ENCODE results near the gene TEAD4. TPM values are rescaled to one million over a fixed set of nuclear protein-coding genes. Genes with fewer than 3 reads are reported as not detected.
A peak's percentile ranks its signal among the peaks of the same experiment; 100 is the strongest.

The TEAD4 gene
- total RNA-seq, 1 donor from 2014 or later, result 2.4 TPM

DNA sequence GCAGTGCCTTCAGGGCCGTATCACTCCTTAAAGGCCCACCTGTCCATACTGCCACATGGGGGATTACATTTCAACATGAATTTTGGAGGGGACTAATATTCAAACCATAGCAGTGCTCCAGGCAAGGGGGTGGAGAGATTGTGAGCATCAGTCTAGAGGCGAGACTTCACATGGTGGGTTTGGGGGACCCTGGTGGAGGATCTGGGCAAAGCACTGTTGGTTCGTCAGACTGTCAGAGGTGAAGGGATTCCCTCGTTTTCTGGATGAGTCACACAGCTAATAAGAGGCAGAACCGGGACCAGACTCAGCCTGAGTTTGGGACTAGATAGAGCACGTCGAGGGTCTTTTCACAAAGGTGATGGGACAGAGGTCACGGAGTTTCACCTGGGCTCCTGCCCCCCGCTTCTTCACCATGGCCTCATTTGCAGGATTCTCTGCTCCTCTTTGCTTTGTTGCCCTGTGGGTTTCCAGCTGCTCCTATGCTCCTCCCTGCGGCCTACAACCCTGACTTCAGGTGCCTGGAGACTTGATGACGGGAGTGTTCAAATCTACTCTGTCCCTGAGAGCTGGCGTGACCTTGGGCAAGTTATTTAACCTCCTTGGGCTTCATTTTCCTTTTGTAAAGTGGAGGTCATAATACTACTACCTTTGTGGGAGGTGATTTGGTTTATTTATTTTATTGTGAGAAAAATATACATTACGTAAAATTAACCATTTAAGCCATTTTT lies 41.5 kb downstream of the TEAD4 start:
- DNase-seq (ENCODE audit: low spot score), result no peak

DNA sequence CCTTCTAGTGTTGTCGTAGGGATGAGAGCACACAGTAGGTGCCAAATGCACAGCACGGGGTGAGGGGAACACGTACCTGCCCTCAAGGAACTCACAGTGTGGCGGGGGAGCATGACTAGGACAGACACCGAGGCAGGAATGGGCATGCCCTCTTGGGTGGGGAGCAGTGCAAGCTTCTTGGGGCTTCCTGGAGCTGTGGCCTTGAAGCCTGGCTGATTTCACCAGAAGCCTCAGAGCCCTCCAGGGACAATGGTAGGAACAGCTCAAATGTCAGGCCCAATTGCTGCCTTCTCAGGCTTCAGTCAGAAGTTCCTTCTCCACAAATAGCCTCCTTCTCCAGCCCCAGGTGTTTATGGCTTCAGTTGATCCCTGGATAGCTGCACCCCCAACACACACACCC lies 43.4 kb downstream of the TEAD4 start:
- DNase-seq (ENCODE audit: low spot score), result no peak

DNA sequence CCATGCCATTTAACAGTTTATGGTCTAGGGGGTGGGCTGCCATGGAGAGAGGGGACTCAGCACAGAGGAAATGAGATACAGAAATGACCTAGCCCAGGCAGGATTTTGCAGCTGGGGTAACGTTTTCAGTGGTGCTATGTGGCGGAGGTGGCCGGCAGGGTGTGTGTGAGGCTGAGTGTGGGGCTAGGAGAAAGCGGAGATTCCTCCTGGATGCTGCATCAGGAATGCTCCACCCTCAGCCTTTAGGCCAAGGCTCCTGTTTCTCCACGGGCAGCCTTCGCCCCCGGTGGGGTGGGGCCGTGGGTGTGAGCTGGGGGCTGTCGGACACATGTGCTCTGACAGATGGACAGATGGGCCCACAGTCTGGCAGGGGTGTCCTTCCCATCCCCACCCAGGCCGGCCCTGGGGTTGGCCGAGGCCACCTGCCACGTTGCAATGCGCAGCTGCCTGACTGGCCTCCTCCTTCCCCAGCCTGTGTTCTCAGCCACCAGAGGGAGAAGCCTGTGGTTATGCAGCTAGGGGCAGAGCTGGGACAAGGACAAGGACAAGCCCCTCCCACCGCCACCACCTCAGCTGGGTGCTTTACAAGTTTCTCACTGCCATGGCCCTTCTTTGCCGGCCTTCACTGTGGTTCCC lies 44.3 kb downstream of the TEAD4 start:
- DNase-seq (ENCODE audit: low spot score), result no peak

DNA sequence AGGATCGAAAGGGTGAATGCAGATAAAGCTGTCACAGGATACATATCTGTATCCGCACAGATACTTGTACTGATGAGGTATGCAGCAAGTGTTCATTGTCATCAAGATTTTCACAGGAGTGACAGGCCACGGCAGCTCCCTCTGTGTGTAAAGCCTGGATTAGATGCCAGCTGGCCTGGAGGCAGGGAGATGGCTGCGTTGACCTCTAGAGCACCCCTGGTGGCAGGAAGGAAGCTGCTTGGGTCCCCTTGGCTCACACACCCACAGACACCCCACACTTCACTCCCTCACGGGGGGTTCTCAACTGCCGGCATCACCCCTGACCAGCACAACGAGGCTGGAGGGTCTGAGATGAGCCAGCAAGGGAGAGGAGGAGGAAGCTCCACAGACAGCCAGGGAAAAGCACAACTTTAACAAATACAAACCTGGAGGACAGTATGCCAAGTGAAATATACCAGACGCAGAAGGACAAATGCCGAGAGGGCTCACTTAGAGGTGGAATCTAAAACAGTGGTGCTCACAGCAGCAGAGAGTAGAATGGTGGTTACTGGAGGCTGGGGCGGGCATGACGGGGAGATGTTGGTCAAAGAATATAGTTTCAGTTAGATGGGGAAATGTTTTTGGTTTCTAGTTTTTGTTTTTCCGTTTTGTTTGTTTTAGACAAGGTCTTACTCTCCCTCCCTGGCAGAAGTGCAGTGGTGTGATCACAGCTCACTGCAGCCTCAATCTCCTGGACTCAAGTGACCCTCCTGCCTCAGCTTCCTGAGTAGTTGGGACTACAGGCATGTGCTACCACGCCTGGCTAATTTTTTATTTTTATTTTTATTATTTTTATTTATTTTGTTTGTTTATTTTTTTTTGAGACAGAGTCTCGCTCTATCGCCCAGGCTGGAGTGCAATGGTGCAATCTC lies 45.7 kb downstream of the TEAD4 start:
- peak; percentile 35 for DNase-seq (ENCODE audit: low spot score)

DNA sequence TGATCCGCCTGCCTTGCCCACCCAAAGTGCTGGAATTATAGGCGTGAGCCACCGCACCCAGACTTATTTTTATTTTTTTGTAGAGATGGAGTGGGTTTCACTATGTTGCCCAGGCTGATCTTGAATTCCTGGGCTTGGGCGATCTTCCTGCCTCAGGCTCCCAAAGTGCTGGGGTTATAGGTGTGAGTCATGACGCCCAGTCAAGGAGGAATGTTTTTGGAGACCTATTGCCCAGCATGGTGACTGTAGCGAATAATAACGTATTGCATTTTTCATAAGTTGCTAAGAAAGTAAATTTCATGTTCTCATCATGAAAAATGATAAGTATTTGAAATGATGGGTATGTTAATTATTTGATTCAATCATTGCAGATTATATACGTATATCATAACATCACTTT lies 46.5 kb downstream of the TEAD4 start:
- DNase-seq (ENCODE audit: low spot score), result no peak

DNA sequence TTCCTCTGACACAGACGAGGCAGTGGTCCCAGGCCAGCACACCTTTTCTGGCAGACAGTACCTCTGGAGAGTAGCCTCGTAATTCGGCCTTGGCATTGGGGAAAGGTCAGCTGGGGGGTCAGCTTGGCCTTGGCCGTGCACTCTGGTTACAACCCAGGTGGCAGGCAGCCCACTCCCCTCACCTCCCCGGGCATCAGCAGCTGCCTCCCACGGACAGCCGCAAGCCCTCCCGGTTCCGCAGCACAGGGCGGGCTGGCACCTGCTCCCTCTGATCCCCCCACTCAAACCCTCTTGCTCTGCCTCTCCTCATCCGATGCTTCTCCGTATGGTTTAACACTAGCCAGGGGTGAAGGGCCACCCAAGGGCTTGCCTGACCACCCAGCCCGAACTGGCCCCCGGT lies 50.6 kb downstream of the TEAD4 start:
- no peak for DNase-seq (ENCODE audit: low spot score)

DNA sequence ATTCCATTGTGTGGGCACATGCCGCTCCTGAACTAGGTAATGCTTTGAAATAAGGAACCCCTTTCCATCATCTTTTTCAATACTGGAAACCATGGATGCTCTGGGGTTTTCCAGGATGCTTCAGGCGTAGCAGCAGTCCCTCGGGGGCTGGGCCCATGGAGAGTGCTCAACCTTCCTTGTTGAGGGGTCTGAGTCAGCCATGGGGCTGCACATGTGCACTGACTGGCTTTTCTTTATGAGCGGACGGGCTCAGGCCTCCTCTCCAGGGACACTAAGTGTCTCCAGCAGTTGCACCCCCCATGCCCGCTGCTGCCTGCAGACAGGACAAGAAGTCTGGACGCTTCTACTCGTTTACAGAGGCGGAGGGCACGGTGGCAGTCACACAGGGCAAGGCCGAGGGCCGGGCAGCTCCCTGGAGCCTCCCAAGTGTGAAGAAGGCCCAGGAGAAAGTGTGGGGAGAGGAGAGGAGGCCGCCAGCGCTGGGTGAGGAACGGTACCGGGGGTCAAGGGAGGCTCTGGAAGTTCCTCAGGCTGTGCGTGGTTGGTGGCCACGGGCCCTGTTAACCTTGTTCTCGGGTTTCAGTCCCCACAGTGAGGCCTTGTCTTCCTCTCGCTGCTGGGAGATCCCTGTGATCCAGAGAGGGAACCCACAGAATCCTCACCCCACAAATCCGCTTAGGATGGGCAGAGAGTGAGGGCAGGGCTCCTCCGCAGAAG lies 51.2 kb downstream of the TEAD4 start:
- DNase-seq (ENCODE audit: low spot score), result no peak

DNA sequence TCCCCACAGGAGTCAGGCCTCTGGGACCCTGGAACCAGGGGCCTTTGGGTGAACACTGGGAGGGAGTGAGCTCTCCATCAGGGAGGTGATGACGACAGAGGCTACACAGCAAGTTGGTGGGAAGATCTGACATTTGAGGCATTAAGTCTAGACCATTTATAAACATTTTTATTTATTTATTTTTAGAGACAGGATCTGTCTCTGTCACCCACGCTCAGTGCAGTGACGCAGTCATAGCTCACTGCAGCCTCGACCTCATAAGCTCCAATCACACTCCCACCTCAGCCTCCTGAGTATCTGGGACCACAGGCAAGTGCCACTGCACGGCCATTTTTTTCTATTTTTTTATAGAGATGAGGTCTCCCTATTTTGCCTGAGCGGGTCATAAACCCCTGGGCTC lies 53.6 kb downstream of the TEAD4 start:
- no peak for DNase-seq (ENCODE audit: low spot score)

DNA sequence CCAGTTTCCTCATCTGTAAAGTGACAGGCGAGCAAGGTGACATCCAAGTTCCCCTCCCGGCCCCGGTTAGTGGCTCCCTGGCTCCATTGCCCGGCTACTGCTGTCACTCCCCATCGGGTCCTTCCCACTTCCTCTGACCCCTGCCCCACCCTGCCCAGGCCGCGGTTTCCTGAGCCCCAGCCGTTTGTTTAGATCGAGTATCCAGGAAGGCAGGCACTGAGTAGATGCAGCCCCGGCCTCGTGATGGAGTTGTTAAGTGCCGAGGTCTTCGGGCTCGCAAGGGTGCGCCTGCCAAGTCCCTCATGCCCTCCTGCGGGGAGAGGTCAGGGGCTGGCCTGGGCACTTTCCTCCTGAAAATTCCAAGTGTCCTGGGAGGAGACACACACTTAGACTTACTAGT lies 55.4 kb downstream of the TEAD4 start:
- DNase-seq (ENCODE audit: low spot score), result no peak

DNA sequence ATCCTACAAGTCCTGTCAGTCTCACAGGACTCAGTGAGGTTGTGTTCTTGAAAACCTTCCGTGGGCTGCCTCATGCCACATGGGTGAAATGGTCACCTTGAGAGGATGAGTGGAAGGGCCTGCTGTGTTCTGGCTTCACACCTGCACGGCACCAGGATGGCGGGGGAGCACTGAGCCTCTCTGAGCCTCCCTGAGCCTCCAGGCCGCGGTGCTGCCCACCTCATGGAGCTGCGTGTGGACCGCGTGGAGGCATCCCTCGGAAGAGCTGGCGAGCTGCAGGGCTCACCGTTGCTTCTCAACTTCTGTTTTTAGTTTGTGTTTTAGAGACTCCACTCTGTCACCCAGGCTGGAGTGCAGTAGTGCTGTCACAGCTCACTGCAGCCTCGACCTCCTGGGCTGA lies 56.2 kb downstream of the TEAD4 start:
- DNase-seq (ENCODE audit: low spot score), result no peak

DNA sequence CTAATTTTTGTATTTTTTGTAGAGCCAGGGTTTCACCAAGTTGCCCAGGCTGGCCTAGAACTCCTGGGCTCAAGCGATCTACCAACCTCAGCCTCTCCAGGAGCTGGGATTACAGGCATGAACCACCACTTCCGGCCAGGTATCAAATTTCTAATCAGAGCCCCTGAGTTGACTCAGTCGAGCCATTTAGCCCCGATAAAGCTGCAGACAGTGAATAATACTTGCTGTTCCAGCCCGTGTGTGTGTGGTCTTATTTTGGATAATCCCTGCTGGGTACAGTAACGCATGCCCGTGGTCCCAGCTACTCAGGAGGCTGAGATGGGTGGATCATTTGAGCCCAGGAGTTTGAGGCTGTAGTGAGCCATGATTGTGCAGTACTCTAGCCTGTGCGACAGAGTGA lies 57.0 kb downstream of the TEAD4 start:
- DNase-seq (ENCODE audit: low spot score), result no peak

DNA sequence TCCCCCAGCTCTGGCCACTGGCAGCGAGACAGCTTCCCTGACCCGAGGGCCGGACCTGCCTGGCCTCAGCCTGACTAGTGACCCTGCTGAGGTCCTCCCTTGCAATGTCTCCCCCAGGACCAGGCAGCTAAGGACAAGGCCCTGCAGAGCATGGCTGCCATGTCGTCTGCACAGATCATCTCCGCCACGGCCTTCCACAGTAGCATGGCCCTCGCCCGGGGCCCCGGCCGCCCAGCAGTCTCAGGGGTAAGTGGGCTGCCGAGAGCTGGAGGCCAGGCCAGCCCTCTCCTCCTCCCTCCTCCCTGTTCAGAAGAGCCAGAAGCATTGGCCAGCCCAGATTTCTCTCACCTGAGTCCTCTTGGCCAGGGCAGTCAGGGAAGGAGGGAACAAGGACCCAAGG lies 58.1 kb downstream of the TEAD4 start:
- no peak for DNase-seq (ENCODE audit: low spot score)

DNA sequence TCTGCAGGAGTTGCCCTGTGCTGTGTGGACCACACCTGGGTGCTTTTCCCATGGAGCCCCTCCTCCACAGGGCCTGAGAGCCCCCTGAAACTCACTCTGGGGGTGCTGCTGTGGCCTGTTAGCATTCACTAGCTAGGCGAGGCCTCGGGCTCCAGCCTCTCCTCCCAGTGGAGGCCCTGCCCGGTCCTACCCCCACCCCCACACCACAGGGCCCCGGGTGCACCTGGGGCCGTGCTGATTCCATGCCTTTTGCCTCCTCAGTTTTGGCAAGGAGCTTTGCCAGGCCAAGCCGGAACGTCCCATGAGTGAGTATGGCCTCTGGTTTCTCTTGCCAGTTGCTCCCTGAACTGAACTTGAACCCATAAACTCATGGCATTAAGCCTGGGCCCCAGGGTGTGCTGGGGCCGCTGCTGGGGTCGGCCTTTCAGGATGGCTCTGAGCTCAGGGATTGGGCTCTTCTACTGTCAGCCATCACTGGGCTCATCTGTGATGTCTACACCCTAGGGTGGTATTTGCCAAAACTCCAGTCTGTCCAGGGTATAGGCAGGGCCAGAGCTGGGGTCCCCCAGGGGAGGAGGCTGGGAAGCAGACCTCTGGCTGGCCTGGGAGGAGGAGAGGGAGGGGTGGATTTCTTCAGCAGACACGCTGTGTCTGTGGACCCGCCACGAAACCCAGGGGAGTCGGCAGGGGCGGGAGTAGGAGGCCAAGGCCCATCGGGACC lies 59.2 kb downstream of the TEAD4 start:
- DNase-seq (ENCODE audit: low spot score), result no peak

DNA sequence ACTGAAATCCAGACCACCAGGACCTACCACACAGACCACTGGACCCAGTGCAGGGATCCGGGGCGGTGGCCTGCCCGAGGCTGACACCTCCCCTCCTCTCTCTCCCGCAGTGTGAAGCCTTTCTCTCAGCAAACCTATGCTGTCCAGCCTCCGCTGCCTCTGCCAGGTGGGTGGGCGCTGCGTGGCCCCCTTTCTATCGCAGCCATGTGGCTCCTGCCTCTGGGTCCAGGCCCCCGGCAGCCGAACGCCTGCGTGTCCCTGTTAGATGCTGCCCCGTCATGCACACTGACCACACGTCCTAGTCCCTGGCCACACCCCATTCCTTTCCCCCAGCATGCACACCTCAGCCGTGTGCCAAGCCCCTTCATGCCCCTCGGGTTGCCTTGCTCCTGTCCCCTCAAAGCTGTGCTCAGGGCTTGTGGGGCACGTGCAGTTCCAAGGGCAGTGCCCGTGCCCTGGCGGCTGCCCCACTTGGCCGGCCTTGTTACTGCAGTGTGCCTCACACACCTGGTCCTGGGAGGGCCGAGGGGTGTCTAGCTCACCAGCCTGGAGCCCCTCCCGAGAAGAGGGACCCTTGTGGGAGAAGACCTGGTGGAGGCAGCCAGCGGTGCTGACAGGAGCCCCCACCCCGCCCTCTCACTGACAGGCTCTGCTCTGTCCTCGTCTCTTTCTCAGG lies 59.9 kb downstream of the TEAD4 start:
- DNase-seq (ENCODE audit: low spot score), result no peak

DNA sequence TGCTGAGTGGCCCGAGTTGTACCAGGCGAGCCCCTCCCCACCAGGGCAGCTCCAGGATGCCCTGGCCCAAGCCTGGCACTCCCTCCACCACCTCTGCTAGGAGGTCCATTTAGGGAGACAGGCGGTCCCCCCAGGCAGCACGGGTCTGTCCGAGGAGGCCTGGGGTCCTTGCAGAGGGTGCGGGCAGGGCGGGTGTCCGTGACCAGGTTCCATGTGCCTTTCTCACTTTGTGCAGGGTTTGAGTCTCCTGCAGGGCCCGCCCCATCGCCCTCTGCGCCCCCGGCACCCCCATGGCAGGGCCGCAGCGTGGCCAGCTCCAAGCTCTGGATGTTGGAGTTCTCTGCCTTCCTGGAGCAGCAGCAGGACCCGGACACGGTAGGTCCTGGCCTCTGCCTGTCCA lies 61.2 kb downstream of the TEAD4 start:
- no peak for DNase-seq (ENCODE audit: low spot score)

DNA sequence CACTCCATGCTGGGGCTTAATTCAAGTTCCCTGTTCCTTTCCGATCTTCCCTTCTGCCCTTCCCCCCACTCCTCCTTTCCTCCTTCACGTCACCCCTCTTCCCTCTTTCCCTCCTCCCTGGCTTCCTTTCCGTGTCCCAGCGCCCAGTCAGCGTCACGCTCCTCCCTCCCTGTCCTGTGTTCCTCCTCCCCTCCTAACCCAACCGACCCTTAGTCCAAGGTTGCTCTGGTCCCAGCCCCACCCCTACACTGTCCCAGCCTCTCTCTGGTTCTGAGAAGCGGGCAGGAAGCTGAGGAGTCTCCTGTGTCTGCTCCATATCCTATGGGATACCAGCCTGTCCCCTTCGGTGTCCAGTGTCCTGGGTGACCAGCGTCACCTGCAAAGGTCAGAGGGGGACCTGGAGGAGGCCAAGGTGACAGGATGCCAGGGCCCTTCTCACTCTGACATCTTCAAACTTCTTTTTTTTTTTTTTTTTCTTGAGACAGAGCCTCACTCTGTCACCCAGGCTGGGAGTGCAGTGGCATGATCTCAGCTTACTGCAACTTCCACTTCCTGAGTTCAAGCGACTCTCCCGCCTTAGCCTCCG lies 61.7 kb downstream of the TEAD4 start:
- DNase-seq (ENCODE audit: low spot score), result no peak

DNA sequence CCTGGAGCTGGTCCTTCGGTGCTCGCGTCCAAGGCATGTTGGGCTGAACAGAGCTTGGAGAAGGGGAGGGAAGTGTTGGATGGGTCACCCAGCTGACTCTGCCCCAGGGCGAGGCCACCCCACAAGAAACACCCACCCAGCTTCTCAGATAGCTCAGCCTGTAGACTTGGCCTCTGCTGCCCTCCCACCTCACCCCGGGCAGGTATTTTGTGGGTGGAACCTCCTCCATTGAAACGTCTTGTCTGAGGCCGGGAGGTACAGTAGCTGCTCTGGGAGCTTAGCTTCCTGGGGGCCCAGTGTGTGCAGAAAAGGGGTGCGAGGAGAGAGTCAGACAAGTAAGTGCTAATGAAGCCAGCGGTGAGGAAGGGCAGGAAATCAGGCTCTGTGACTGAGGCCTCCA lies 63.2 kb downstream of the TEAD4 start:
- DNase-seq (ENCODE audit: low spot score), result peak; percentile 13

DNA sequence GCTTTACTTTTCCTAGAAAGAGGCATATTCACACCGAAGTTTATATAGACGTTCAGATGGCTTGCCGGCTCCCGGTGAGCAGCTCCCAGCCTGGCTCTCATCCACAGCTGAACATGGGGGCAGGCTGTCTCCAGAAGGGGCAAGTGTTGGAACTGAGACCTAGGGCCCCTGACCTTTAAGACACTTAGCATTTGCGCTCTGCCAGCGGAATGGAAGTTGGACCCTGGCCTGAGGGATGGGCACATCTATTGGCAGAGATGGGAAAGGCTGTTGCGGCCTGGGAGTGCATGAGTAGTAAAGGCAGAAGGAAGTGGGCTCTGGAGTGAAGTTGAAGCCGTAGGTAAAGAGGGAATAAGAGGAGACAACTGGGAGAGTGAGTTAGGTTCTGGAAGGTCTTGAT lies 63.8 kb downstream of the TEAD4 start:
- no peak for DNase-seq (ENCODE audit: low spot score)

DNA sequence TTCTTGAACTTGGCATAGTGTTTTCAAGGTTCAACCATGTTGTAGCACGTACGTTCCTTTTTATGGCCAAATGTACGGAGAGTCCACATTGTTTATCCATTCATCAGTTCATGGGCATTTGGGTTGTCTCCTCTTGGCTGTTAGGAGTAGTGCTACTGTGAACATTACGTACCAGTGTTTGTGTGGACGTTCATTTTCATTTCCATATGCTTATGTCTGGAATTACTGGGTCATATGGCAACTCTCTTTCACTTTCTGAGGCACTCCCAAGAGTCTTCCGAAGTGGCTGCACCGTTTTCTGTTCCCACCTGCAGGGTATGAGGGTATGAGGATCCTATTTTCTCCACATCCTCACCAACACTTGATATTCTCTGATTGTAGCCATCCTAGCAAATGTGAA lies 68.9 kb downstream of the TEAD4 start:
- DNase-seq (ENCODE audit: low spot score), result no peak

DNA sequence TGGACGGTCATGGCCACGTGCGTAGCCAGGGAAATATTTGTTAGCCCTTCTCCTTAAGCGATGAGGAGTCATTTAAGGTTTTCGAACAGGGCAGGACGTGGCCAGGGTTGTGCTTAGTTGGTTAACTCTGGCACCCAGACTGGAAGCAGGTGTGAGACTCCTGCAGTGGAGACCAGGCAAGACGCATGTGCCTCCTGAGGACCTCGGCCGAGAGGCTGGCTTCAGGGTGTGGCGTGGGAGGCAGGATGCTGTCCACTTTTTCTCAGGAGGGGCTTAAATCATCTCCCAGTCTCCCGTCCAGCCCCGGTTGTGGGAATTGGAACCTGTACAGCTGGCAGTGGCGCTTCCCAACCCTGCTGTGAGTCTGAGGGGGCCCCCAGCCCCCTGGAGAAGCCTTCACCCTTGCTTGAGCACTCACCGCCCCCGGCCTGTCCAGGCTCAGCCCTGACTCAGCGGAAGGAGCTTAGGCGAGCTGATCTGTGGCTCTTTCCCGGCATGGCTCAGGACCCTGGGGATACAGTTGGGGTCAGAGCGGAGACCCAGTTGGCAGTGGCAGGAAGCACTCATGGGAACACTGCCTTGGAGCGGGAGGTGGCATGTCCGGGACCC lies 71.7 kb downstream of the TEAD4 start:
- DNase-seq (ENCODE audit: low spot score), result no peak

Measured in umbilical cord (tissue), 2 donors.